Lower lobe of right lung (tissue), 2 donors: ENCODE results near the gene GPRASP2. TPM values are rescaled to one million over a fixed set of nuclear protein-coding genes. Genes with fewer than 3 reads are reported as not detected.

Experiments used
- ATAC-seq, 2 donors: fragments of 200-7000 bp; cut with Tn5 transposase; one replicate each; pipeline ENCODE4 v1.9.1; 2020 to 2022; ENCODE audit warnings: mild to moderate bottlenecking in 2 of 2, moderate library complexity in 2 of 2
- DNase-seq: peaks from one replicate; pipeline ENCODE4 v3.0.0-alpha.2; 2020
- H3K27ac ChIP-seq: fragments of 200-600 bp; one replicate; pipeline ENCODE4 v1.8.0; 2022
- H3K27me3 ChIP-seq: fragments of 200-600 bp; one replicate; pipeline ENCODE4 v1.8.0; 2022; ENCODE audit warnings: low read depth
- H3K36me3 ChIP-seq: fragments of 200-600 bp; one replicate; pipeline ENCODE4 v1.8.0; 2022; ENCODE audit warnings: mild to moderate bottlenecking
- H3K4me1 ChIP-seq: fragments of 200-600 bp; one replicate; pipeline ENCODE4 v1.8.0; 2022
- H3K4me3 ChIP-seq: fragments of 200-600 bp; one replicate; pipeline ENCODE4 v1.8.0; 2022; ENCODE audit warnings: mild to moderate bottlenecking
- H3K9me3 ChIP-seq: fragments of 200-600 bp; one replicate; pipeline ENCODE4 v1.8.0; 2022
- intact Hi-C: fragments of 100-400 bp; cut with DNase I; formaldehyde crosslinking; loops from one replicate; pipeline ENCODE4 v1.11.0; 2022
- total RNA-seq: library from RNA; stranded (reverse); fragmentation: NEBNext Ultra II Directional; extraction: Animal tissue kit (Norgen Biotek cat#: 25700); gene quantifications from one replicate; pipeline ENCODE4 v1.2.1, GENCODE V29; 2021
- TF ChIP-seq, protein P1 (sequence below): fragments of 200-600 bp; IDR thresholded peaks from one replicate; pipeline ENCODE4 v1.8.0; 2022; ENCODE audit warnings: antibody characterized with exemption, mild to moderate bottlenecking
- donor health status: DM: no; HTN: yes; CAD: no; lungs with severe emphysema.

Gene GPRASP2
- total RNA-seq, 1 donor from 2014 or later, result 7.9 TPM

DNA sequence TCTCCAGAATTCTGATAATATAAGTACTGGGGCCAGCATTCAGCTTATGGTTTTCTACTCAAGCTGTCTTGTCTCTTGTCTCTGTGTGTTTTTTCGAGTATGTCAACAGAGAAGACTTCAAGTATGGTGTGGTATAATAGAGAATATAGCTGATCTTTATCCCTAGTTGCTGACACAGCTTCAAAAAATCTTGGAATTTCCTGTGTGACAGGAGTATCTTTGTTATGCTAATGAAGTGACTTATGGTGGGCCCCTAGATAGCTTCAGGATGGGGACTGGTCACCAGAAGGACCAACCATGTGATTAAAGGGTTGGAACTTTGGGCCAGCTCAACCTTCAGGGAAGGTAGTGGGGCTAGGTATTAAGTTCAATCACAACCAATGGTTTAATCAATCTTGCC lies 11.2 kb downstream of the GPRASP2 start:
- no peak for DNase-seq
- ATAC-seq, result no peak
- Histone ChIP-seq H3K36me3 (no peaks in the 10 kb centered on the region), H3K27me3 (no peaks in the 10 kb centered on the region), H3K27ac (no peak overlapping the region), H3K4me3 (no peak overlapping the region), H3K9me3 (no peaks in the 10 kb centered on the region), H3K4me1 (no peaks in the 10 kb centered on the region)
- intact Hi-C loops, result no loop called here
- TF ChIP-seq, protein P1, sequence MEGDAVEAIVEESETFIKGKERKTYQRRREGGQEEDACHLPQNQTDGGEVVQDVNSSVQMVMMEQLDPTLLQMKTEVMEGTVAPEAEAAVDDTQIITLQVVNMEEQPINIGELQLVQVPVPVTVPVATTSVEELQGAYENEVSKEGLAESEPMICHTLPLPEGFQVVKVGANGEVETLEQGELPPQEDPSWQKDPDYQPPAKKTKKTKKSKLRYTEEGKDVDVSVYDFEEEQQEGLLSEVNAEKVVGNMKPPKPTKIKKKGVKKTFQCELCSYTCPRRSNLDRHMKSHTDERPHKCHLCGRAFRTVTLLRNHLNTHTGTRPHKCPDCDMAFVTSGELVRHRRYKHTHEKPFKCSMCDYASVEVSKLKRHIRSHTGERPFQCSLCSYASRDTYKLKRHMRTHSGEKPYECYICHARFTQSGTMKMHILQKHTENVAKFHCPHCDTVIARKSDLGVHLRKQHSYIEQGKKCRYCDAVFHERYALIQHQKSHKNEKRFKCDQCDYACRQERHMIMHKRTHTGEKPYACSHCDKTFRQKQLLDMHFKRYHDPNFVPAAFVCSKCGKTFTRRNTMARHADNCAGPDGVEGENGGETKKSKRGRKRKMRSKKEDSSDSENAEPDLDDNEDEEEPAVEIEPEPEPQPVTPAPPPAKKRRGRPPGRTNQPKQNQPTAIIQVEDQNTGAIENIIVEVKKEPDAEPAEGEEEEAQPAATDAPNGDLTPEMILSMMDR, result no peak

DNA sequence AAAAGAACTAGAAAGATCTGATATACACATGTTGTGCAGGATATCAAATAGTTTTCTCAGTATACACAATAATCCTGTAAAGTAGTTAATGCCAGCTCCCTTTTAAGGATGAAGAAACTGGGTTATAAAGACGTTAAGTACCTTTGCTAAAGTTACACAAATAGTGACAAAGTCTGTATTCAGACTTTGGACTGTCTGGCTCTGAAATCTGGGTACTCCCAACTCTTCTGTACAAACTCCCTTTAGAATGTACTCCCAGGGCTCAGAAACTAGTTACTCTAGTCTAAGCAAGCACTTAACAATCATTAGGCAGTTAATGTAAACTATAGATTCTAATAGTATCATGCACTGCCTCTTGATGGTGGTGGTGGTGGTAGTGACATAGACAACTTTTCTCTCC lies 15.5 kb downstream of the GPRASP2 start:
- TF ChIP-seq, protein P1, result no peak
- no peak for ATAC-seq
- Histone ChIP-seq H3K4me1 (no peaks in the 10 kb centered on the region), H3K27me3 (no peaks in the 10 kb centered on the region), H3K36me3 (no peaks in the 10 kb centered on the region), H3K27ac (no peak overlapping the region), H3K9me3 (no peaks in the 10 kb centered on the region), H3K4me3 (no peak overlapping the region)
- DNase-seq, result no peak
- intact Hi-C loops, result no loop called here

DNA sequence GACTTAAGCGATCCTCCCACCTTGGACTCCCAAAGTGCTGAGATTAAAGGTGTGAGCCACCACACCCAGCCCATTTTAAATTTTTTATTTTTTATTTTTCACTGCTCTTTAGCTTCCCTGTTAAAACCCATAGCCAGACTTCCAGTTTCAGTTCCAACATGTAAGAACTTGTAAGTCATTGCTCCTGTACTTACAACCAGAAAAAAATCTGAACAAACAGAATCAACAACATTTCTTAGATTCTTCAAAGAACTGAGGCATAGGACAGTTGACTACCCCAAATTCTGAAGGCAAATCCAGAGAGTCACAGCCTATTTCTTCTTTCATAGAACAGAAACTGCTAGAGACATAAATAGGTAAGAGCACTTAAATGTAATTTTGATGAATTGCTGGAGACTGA lies 16.4 kb downstream of the GPRASP2 start:
- no peaks in the 10 kb centered on the region for H3K4me1 ChIP-seq
- no peaks in the 10 kb centered on the region for H3K9me3 ChIP-seq
- no peaks in the 10 kb centered on the region for H3K36me3 ChIP-seq
- no peak for ATAC-seq
- H3K27me3 ChIP-seq, result no peaks in the 10 kb centered on the region
- intact Hi-C loops, result no loop called here
- H3K4me3 ChIP-seq, result no peak overlapping the region
- no peak overlapping the region for H3K27ac ChIP-seq
- no peak for DNase-seq
- TF ChIP-seq, protein P1, result no peak

DNA sequence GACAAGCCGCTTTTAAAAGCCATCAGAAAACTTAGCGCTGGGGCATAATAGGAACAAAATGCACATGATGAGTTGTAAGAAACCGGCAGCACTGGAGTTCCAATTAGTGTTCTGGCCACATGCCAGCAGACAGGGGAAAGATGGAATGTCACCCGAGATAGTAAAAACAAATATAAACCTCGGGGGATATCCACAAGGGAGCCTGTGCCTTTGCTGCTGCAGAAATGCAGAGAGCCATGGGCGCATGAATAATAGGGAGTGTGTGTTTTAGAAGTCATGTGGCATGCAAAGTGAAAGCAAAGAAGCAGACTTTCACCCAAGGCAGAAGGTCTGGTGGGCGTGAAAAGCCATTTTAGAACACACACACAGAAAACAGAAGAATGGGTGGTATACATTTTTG lies 27.4 kb downstream of the GPRASP2 start:
- TF ChIP-seq, protein P1, result no peak
- Histone ChIP-seq H3K9me3 (no peaks in the 10 kb centered on the region), H3K4me1 (no peaks in the 10 kb centered on the region), H3K4me3 (no peak overlapping the region), H3K27me3 (no peaks in the 10 kb centered on the region), H3K27ac (no peak overlapping the region), H3K36me3 (no peaks in the 10 kb centered on the region)
- ATAC-seq (no peak), DNase-seq (no peak)
- intact Hi-C loops, result no loop called here

DNA sequence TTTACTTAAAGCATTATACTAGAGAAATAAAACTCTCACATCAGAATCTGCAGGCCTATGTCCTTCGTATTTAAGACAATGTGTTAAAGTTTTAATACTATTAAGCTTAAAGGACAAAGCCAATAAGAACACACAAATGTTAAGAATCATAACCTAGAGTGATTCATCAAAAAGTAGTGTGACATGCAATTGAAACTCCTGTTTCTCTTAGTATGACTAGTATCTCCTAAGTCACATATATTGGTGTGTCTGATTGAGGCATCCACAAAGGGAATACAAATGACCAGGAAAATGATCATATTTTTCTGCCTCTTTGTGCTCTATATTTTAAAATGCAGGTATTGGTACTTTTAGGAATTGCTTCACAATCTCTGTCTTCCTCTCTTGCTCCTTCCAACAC lies 32.1 kb downstream of the GPRASP2 start:
- Histone ChIP-seq H3K9me3 (no peaks in the 10 kb centered on the region), H3K27me3 (no peaks in the 10 kb centered on the region), H3K27ac (no peak overlapping the region), H3K4me1 (no peaks in the 10 kb centered on the region), H3K36me3 (no peaks in the 10 kb centered on the region), H3K4me3 (no peak overlapping the region)
- TF ChIP-seq, protein P1, result no peak
- no peak for DNase-seq
- intact Hi-C loops, result no loop called here
- ATAC-seq, result no peak

DNA sequence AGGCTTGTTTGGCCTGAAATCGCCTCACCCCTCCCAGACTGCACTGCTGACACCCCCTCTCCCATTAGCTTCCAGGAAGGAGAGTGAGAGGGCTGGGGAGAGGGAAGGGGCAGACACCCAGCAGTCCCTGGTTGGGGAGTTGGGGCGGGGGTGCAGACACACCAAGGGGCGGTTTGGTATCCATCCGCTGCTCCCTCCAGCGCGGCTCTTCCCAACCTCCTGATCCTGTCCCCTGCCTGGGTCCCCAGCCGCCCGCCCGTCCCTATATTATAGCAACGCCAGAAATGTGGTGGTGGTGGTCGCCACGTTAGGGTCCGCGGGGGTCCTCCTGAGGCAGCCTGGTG lies 33.2 kb downstream of the GPRASP2 start:
- no peak overlapping the region for H3K27ac ChIP-seq
- peak in 1 of 2 donors; percentile 18 for ATAC-seq
- peak; percentile 25 for DNase-seq
- no peaks in the 10 kb centered on the region for H3K4me1 ChIP-seq
- TF ChIP-seq, protein P1, result no peak
- peak overlapping the region; percentile 56 for H3K4me3 ChIP-seq
- intact Hi-C loops, result no loop called here
- H3K27me3 ChIP-seq, result no peaks in the 10 kb centered on the region
- H3K36me3 ChIP-seq, result no peaks in the 10 kb centered on the region
- H3K9me3 ChIP-seq, result no peaks in the 10 kb centered on the region
